Left lobe of liver (tissue), 2 donors: ENCODE measurements around the gene ZNF24. TPM values are rescaled to one million over a fixed set of nuclear protein-coding genes. Genes with fewer than 3 reads are reported as not detected.

ENCODE experiments used
- ATAC-seq: fragments of 200-7000 bp; cut with Tn5 transposase; one replicate; pipeline ENCODE4 v1.9.1; 2020; ENCODE audit warnings: mild to moderate bottlenecking, moderate library complexity
- DNase-seq: peaks from one replicate; pipeline ENCODE4 v3.0.0-alpha.2; 2020; ENCODE audit warnings: low spot score
- total RNA-seq: library from RNA; stranded (reverse); gene quantifications from one replicate; pipeline ENCODE4 v1.2.1, GENCODE V29; 2021
- donor health status: DM: no; HTN: no; CAD: no; lungs with moderate emphysema.
- donor health status: DM: no; HTN: yes; CAD: no.

Gene ZNF24
- 20.3 TPM for total RNA-seq

DNA sequence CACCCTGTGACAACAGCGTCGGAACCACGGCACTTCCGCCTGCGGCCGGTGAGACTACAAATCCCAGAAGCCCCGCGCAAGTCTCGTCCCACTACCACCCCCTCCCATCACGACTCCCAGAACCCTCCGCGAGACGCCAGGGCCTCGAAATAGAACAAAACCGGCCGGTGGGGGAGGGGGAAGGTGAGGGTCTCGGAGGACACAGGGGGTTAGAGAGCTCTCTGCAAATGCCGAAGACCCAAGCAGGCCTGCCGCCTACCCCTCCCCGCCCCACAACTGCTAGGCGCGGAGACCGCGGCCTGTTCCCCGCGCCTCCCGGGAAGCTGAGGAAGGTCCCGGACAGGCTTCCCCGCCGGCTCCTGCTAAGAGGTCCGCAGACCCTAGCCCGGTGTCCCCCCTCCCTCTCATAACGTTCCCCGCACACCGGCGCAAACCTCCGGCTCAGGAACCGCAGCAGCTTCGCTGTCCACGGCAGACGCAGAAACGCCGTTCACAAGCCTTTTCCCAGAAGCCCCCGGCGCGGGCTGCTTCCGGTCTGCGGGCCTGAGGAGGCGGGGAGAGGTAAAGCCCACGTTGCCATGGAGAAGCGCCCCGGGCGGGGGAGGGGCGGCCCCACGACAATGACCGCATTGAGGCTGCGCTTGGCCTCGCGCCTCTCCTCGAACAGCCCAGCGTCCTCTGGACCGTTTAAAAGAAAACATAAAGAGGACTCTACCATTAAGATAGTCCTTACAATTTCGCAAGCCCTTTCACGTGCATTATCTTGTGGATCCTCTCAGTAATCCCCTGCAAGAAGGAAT, at the start of gene ZNF24:
Gene ZNF24 (minus strand): TSS at position 485 of the 800 bp plus-strand sequence. CDS start 3,770 bp downstream, outside the sequence.
- DNase-seq (peak; percentile 98), ATAC-seq (peak; percentile 90)

DNA sequence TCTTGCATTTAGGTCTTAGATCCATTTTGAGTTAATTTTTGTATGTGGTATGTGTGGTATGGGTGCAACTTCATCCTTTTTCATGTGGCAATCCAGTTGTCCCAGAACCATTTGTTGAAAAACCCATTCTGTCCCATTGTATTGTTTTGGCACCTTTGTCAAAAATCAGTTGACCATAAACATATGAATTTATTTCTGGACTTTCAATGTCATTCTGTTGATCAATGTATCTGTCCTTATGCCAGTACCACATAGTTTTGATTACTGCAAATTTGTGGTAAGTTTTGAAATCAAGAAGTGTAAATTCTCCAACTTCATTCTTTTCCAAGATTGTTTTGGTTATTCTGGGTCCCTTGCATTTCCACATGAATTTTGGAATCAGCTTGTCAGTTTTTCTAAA, 49.5 kb upstream of the ZNF24 start:
- DNase-seq: no peak
- ATAC-seq: no peak

- ATAC-seq (no peak), DNase-seq (no peak)
These were observed 48.2 kb upstream of the ZNF24 start for GRCh38 chr18:35392375-35392774.

- no peak for ATAC-seq
- no peak for DNase-seq
These were observed 46.9 kb upstream of the ZNF24 start for GRCh38 chr18:35390951-35391700.

- DNase-seq (no peak), ATAC-seq (no peak)
These were observed 44.9 kb upstream of the ZNF24 start for GRCh38 chr18:35389095-35389618.

DNA sequence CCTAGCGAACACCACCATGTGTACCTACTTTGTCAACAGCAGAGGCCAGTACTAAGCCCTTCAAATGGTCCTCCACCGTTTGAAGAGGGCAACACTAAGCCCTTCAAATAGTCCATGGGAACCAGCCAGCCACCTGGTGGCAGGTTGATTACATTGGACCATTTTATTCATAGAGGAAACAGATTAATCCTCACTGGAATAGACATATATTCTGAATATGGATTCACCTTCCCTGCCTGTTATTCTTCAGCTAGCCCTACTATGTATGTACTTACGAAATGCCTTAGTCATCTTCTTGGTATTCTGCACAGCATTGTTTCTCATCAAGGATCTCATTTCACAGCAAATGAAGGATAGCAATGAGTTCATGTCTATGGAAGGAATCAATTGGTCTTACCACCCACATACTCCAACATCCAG, 42.9 kb upstream of the ZNF24 start:
- DNase-seq: no peak
- ATAC-seq: peak; percentile 68

DNA sequence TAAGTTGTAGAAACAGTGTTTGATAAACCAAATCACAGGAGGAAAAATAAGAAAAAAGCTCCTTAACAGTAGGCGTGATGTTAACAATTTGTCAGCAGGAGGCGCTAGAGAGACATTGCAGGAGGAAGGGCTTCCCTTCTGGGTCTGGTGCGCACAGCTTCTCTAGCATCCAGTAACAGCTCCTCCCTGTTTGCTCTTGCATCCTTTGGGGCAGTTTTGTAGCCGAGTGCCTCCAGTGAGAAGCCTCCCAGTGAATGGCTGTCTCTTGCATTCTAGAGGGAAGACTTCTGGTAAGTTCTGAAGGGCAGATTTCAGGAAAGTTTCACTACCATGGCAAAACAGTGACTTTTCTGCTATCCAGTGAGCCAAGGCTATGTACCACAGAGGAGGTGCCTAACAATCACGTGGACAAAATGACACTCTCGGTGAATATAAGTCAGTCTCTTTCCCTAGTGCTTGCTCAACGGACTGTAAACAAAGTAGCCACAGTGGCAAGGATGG, 42.4 kb upstream of the ZNF24 start:
- ATAC-seq: peak; percentile 97
- peak; percentile 53 for DNase-seq

DNA sequence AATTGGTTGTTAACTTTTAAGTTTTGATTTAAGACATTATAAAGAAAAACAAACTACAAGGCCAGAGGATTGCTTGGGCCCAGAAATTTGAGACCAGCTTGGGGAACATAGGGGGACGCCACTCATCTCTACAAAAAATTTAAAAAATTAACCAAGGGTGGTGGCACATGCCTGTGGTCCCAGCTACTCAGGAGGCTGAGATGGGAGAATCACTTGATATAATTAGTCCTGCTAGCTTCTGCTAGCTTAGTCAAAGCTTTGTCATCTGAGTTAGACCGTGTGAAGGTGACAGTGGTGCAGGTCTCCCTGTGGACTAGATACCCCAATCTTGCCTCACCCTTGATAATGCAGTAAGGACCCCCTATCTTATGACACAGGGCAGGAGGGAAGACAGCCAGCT, 38.9 kb upstream of the ZNF24 start:
- ATAC-seq (no peak), DNase-seq (no peak)

DNA sequence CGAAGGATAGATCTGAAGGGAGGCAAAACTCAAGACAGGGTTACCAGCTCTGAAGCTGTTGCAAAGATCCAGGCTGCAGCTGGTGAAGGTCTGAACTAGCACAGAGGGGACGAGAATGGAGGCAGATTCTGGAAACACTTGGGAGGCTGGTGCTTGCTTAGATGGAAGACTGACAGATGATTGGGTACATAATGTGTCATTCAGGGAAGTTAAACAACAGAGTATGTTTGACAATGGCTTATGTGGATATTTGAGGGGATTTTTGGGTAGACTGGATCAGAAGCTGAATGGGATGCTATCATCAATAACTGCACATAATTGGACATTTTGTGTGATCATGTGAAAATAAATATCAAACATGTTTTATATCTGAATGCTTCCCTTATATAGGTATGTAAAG, 35.2 kb upstream of the ZNF24 start:
- DNase-seq (no peak), ATAC-seq (no peak)

GRCh38 chr18:35378574-35378896, 34.3 kb upstream of the ZNF24 start:
- DNase-seq: no peak
- ATAC-seq: no peak

DNA sequence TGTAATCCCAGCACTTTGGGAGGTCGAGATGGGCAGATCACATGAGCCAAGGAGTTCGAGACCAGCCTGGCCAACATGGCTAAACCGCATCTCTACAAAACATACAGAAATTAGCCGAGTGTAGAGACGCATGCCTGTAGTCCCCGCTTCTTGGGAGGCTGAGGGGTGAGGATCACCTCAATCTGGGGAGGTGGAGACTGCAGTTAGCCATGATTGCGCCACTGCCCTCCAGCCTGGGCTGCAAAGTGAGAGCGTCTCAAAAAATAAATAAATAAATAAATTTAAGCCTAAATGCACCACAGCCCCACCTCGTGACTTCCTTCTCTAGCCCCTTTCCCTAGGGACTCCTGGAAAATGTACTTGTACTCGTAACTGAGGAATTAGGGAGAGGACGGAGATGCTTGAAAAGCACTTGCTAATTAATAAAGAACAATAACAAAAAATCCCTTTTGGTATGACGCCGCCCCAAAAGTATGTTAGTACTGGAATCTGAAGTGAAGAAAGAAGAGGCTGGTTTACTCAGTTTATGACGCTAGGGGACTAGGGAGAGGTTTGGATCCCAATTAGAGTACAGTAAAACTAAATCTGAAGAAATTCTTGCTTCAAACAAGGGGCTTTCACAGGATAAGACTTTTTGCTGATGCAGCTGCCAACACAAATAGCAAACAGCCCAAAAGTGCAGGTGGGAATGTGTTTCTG, 33.8 kb upstream of the ZNF24 start:
- no peak for ATAC-seq
- DNase-seq: no peak

DNA sequence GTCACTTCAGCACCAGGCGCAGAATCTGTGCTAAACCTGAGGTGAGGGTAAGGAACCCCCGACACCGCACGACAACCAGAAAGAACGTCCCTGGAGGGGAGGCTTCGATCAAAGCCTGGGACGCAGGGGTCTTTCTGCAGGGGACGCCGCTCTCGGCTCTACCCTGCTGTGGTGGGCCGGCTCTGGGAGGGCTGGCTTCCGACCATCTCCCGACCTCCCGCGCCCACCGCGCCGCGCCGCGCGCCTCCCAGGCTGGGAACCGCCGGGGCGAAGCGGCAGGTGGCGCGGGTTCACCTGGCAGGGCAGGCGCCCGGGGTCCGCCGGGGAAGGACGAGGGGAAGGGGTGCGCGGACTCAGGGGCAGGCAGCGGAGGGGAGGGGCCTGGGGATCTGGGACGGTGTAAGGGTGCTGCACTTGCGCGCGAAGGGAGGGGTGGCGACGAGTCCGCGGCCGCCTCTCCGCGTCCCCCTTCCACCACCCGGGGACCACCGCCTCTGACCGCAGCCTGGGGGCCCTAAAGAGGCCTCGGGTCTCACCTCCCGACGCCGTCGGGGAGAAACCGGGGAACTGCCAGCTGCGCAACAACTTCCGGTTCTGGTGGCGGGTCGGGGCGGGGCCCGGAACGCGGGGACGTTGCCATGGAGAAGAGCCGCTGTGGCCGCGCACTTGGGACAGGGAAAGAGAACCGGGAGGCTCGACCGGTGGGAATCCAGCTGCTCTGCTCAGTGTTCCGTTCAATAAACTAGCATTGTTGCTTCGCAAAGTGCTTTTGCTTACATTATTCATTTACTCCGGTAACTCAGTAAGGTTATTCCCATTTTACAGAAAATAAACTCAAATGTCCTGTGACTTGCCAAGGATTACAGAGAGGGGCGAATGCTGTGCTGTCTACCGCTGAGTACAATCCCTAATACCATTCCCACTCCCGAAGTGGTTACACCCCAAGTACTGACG, 32.8 kb upstream of the ZNF24 start, which contains the start of gene ZNF396:
Gene ZNF396 (minus strand): TSS at position 596 of the 954 bp plus-strand sequence. CDS start 3,045 bp downstream, outside the sequence.
- ATAC-seq (peak; percentile 97), DNase-seq (peak; percentile 86)

- DNase-seq (peak; percentile 47), ATAC-seq (peak; percentile 57)
These were observed 32.1 kb upstream of the ZNF24 start for GRCh38 chr18:35376393-35376741.

DNA sequence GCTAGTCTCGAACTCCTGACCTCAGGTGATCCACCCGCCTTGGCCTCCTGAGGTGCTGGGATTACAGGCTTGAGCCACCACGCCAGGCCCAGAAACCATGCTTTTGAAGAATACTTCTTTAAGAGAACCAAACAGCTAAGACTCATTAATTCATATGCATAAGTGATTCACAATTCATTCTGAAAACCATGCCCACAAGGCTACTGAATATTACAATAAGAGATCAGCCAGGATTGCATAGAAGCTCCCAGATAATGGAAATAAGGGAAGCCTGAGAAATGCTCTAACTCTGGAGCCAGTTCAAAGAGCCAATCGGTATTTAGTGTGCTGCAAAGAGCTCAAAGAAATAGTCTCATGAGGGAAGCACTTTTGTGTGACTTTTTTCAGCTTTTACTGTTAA, 30.5 kb upstream of the ZNF24 start:
- no peak for DNase-seq
- no peak for ATAC-seq

GRCh38 chr18:35371412-35372195, 27.4 kb upstream of the ZNF24 start:
- DNase-seq: no peak
- ATAC-seq: no peak

DNA sequence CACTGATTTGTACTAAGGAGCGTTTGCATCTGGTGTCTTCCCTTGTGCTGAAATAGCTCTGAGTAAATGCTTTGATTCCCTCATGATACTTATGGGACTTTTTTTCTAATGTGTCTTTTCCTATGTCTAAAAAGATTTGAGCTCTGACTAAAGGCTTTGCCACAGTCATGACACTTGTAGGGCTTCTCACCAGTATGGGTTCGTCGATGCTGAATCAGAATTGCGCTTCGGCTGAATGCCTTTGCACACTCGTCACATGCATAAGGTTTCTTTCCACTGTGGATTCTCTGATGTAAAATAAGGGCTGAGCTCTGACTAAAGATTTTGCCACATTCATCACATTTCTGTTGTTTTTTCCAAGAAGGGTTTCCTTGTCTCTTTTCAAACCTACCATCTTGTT, 24.9 kb upstream of the ZNF24 start:
- no peak for DNase-seq
- no peak for ATAC-seq

- no peak for ATAC-seq
- DNase-seq: no peak
These were observed 24.4 kb upstream of the ZNF24 start for GRCh38 chr18:35368595-35368994.

DNA sequence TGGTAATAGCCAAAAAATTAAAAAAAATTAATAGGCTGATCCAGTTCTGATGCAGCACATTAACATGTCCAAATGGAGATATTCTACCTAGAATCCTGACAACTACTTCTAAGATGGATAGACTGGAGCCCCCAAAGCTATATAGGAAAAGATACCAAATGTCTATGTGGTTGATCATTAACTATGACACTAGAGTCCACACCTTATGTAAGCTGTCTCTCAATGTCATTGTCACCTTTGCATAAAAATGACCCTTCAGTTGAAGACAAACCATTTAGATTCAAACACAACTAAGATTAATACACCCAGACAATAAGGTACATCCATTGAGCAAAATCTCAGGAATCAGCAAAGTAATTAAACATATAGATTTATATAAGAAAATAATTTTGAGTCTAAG, 18.3 kb upstream of the ZNF24 start:
- ATAC-seq (no peak), DNase-seq (no peak)

DNA sequence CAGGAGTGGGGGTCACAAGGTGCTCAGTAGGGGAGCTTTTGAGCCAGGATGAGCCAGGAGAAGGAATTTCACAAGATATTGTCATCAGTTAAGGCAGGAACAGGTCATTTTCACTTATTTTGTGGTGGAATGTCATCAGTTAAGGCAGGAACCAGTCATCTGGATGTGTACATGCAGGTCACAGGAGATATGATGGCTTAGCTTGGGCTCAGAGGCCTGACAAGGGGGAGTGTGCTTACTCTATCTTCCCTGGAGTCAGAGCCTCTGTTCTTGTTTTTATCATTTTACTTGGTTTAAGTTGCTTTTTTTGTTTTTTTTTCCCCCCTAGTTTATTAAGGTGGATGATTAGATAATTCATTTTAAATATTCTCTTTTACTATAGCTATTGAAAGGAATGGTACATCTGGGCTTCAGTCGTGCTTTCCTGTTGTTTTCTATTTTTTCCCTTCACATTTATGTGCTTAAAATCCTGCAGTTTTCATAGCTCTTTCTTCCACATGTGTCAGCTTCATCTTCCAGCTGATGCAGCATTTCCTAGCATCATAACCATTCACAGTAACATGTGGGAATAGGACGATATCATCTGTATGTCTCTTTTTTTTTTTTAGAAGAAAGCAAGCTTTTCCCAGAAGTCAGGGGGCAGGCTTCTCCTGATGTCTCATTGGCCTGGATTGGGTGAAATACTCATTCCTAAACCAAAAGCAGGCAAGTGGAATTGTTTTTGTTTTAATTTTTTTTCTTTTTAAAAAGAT, 17.5 kb upstream of the ZNF24 start:
- no peak for ATAC-seq
- DNase-seq: no peak
